CD14-positive monocyte (primary cell): ENCODE measurements around the gene GNPTG. TPM values are rescaled to one million over a fixed set of nuclear protein-coding genes. Genes with fewer than 3 reads are reported as not detected.

Source experiments
- DNase-seq, 3 donors: peaks; one replicate each; pipeline ENCODE4 v3.0.0-alpha.2; 2011 to 2022
- H2AFZ ChIP-seq: 2 replicates; pipeline ENCODE4 v1.6.0; 2012; ENCODE audit warnings: mild to moderate bottlenecking, low read depth, low read length, inconsistent platforms; ENCODE audit not compliant: insufficient read depth, poor library complexity, severe bottlenecking
- H3K27ac ChIP-seq, 2 donors: 1 replicate in 1 of 2; 2 replicates in 1 of 2; pipeline ENCODE4 v1.5.1; 2012 to 2013; ENCODE audit warnings: low read length in 2 of 2, control low read depth in 1 of 2, inconsistent platforms in 1 of 2, low read depth in 1 of 2, mild to moderate bottlenecking in 1 of 2
- H3K27me3 ChIP-seq, 2 donors: one replicate each; pipeline versions ENCODE4 v1.6.0 to v1.6.1; 2011 to 2013; ENCODE audit warnings: low read length in 2 of 2; ENCODE audit not compliant: control insufficient read depth in 2 of 2, insufficient read depth in 2 of 2
- H3K36me3 ChIP-seq, 2 donors: replicated peaks in 1 of 2; 1 replicate in 1 of 2; 2 replicates in 1 of 2; pipeline versions ENCODE4 v1.5.1 to v1.6.1; 2012 to 2013; ENCODE audit warnings: low read length in 2 of 2, control low read depth in 1 of 2, inconsistent platforms in 1 of 2, mild to moderate bottlenecking in 1 of 2; ENCODE audit not compliant: insufficient read depth in 2 of 2, control insufficient read depth in 1 of 2
- H3K4me1 ChIP-seq, 2 donors: 1 replicate in 1 of 2; 2 replicates in 1 of 2; pipeline versions ENCODE4 v1.5.1 to v1.6.1; 2012 to 2013; ENCODE audit warnings: low read length in 2 of 2, control low read depth in 1 of 2, inconsistent platforms in 1 of 2, mild to moderate bottlenecking in 1 of 2, moderate library complexity in 1 of 2; ENCODE audit not compliant: insufficient read depth in 2 of 2, control insufficient read depth in 1 of 2
- H3K4me2 ChIP-seq: replicated peaks from 2 replicates; pipeline ENCODE3; 2012; ENCODE audit warnings: low read length, moderate library complexity, mild to moderate bottlenecking; ENCODE audit not compliant: poor library complexity, severe bottlenecking; ENCODE audit errors: extremely low read depth
- H3K4me3 ChIP-seq, 3 experiments: fragments of 200-600 bp in 1 of 3; sonication (generic) in 1 of 3; replicated peaks in 1 of 3; 1 replicate in 2 of 3; 2 replicates in 1 of 3; pipeline ENCODE4 v1.5.1; 2011 to 2013; ENCODE audit warnings: low read length in 3 of 3, mild to moderate bottlenecking in 3 of 3, control low read depth in 2 of 3, low read depth in 2 of 3, inconsistent platforms in 1 of 3, moderate library complexity in 1 of 3
- H3K79me2 ChIP-seq: 2 replicates; pipeline ENCODE4 v1.6.0; 2012; ENCODE audit warnings: mild to moderate bottlenecking, control low read depth, inconsistent platforms, low read length, moderate library complexity; ENCODE audit not compliant: insufficient read depth
- H3K9ac ChIP-seq: 2 replicates; pipeline ENCODE4 v1.6.0; 2017; ENCODE audit warnings: low read length, mild to moderate bottlenecking; ENCODE audit not compliant: insufficient read depth, poor library complexity, severe bottlenecking
- H3K9me3 ChIP-seq, 2 donors: replicated peaks in 1 of 2; 1 replicate in 1 of 2; 2 replicates in 1 of 2; pipeline versions ENCODE4 v1.5.1 to v1.6.1; 2012 to 2013; ENCODE audit warnings: low read length in 2 of 2, control low read depth in 1 of 2; ENCODE audit not compliant: control insufficient read depth in 1 of 2, insufficient read depth in 1 of 2
- H4K20me1 ChIP-seq: 2 replicates; pipeline ENCODE4 v1.6.0; 2012; ENCODE audit warnings: mild to moderate bottlenecking, low read length, control low read depth, moderate library complexity; ENCODE audit not compliant: insufficient read depth
- H3K27ac Mint-ChIP-seq, 7 donors: one replicate each; pipeline ENCODE4 v1.8.0; 2020; ENCODE audit warnings: mild to moderate bottlenecking in 7 of 7, mixed read lengths in 7 of 7, moderate library complexity in 6 of 7, inconsistent platforms in 2 of 7
- H3K27me3 Mint-ChIP-seq, 3 donors: one replicate each; pipeline ENCODE4 v1.8.0; 2021 to 2022; ENCODE audit warnings: low read depth in 3 of 3, mild to moderate bottlenecking in 3 of 3, mixed read lengths in 3 of 3, moderate library complexity in 3 of 3, inconsistent platforms in 1 of 3
- H3K36me3 Mint-ChIP-seq, 2 donors: one replicate each; pipeline ENCODE4 v1.8.0; 2020; ENCODE audit warnings: mixed read lengths in 2 of 2, inconsistent platforms in 1 of 2, mild to moderate bottlenecking in 1 of 2
- H3K4me1 Mint-ChIP-seq: one replicate; pipeline ENCODE4 v1.8.0; 2020; ENCODE audit warnings: mild to moderate bottlenecking, mixed read lengths
- H3K4me3 Mint-ChIP-seq, 2 donors: one replicate each; pipeline ENCODE4 v1.8.0; 2020; ENCODE audit warnings: mild to moderate bottlenecking in 2 of 2, mixed read lengths in 2 of 2, moderate library complexity in 1 of 2
- H3K9me3 Mint-ChIP-seq, 7 donors: one replicate each; pipeline ENCODE4 v1.8.0; 2020 to 2022; ENCODE audit warnings: mixed read lengths in 7 of 7, mild to moderate bottlenecking in 6 of 7, moderate library complexity in 6 of 7, inconsistent platforms in 2 of 7
- WGBS: methylation state at CpG from one replicate; pipeline ENCODE4 v1.1.5; 2013; ENCODE audit warnings: missing lambda C conversion rate; ENCODE audit not compliant: insufficient coverage; 5-methylcytosine and 5-hydroxymethylcytosine counted together
- intact Hi-C, 2 donors: fragments of 100-400 bp; cut with micrococcal nuclease; formaldehyde crosslinking; loops; one replicate each; pipeline versions ENCODE4 v1.15.0 to v1.15.1; 2023
- polyA plus RNA-seq, 3 donors: library from polyadenylated mRNA; depleted of rRNA in 1 of 3; unstranded in 2 of 3; stranded (reverse) in 1 of 3; fragments of 300-500 nt in 2 of 3; fragments of >200 nt in 1 of 3; fragmentation: Illumina TruSeq in 2 of 3; gene quantifications; 1 replicate in 2 of 3; 2 replicates in 1 of 3; pipeline ENCODE4 v1.2.3, GENCODE V29; 2012 to 2021
- TF ChIP-seq, protein P1 (sequence below): fragments of 200-600 bp; IDR thresholded peaks from one replicate; pipeline ENCODE4 v1.8.0; 2022; ENCODE audit warnings: antibody characterized with exemption, mild to moderate bottlenecking

The GNPTG gene
- polyA plus RNA-seq, 3 donors, result 74.7 to 130 (median 82.5) TPM

DNA sequence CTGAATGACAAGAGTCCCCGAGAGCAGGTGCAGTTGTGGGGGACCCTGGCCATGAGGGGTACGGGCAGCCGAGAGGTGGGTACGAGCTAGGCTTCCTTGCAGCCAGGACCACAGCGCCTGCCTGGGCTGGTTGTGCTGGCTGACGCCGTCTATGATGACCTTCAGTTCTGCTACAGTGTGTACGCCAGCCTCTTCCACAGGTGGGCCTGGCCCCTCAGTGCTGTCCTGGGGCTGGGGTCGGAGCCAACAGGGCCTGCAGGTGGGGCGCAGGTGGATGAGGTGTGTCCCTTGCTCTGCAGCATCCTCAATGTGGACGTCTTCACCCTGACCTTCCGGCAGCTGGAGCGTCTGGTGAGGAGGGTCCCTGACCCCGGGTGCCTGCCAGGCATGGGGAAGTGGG lies 7.2 kb upstream of the GNPTG start:
- H3K36me3 ChIP-seq, result peaks cover 13 to 14% of the 10 kb centered on the region in 2 donors
- Mint-ChIP-seq H3K9me3 (peaks cover 0 to 3% (median 0%) of the 10 kb centered on the region in 7 donors), H3K36me3 (peaks cover 9 to 19% of the 10 kb centered on the region in 2 donors), H3K27me3 (peaks cover 2 to 10% (median 2%) of the 10 kb centered on the region in 3 donors), H3K4me1 (peaks cover 12% of the 10 kb centered on the region), H3K4me3 (no peak overlapping the region), H3K27ac (no peak overlapping the region)
- no peak overlapping the region for H3K9ac ChIP-seq
- H3K27me3 ChIP-seq, result no peaks in the 10 kb centered on the region
- no peaks in the 10 kb centered on the region for H4K20me1 ChIP-seq
- no peaks in the 10 kb centered on the region for H3K79me2 ChIP-seq
- H3K27ac ChIP-seq, result no peak overlapping the region
- no peak overlapping the region for H3K4me3 ChIP-seq
- intact Hi-C loops, result no loop called here
- TF ChIP-seq, protein P1, sequence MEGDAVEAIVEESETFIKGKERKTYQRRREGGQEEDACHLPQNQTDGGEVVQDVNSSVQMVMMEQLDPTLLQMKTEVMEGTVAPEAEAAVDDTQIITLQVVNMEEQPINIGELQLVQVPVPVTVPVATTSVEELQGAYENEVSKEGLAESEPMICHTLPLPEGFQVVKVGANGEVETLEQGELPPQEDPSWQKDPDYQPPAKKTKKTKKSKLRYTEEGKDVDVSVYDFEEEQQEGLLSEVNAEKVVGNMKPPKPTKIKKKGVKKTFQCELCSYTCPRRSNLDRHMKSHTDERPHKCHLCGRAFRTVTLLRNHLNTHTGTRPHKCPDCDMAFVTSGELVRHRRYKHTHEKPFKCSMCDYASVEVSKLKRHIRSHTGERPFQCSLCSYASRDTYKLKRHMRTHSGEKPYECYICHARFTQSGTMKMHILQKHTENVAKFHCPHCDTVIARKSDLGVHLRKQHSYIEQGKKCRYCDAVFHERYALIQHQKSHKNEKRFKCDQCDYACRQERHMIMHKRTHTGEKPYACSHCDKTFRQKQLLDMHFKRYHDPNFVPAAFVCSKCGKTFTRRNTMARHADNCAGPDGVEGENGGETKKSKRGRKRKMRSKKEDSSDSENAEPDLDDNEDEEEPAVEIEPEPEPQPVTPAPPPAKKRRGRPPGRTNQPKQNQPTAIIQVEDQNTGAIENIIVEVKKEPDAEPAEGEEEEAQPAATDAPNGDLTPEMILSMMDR, result no peak
- no peak for DNase-seq
- no peak overlapping the region for H3K4me2 ChIP-seq
- peaks cover 12 to 17% of the 10 kb centered on the region in 2 donors for H3K4me1 ChIP-seq
- 87% methylated on average over 14 of the region's 14 CpGs for WGBS
- H3K9me3 ChIP-seq, result no peaks in the 10 kb centered on the region
- H2AFZ ChIP-seq, result no peak overlapping the region

DNA sequence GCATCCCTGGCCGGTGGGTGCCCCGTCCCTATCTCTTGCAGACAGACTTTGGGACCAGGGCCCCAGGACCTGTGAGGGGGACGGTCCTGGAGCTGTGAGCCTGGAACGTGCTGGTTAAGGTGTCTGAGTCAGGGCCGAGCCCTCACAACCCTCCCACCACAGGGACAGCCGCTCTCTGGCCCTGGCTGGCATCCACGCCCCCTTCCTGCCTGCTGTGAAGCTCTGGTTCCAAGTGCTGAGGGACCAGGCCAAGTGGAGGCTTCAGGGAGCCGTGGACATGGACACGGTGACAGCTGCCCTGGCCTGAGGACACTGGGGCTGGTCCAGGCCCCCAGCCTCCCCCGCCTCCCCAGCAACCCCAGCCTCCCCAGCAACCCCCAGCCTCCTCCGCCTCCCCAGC lies 6.6 kb upstream of the GNPTG start:
- WGBS, result 80% methylated on average over 7 of the region's 11 CpGs
- H3K27ac ChIP-seq, result no peak overlapping the region
- Mint-ChIP-seq H3K27me3 (peaks cover 2 to 10% (median 2%) of the 10 kb centered on the region in 3 donors), H3K9me3 (peaks cover 0 to 3% (median 0%) of the 10 kb centered on the region in 7 donors), H3K4me3 (no peak overlapping the region), H3K4me1 (peaks cover 12% of the 10 kb centered on the region), H3K36me3 (peaks cover 11 to 25% of the 10 kb centered on the region in 2 donors), H3K27ac (no peak overlapping the region)
- H3K27me3 ChIP-seq, result no peaks in the 10 kb centered on the region
- no peaks in the 10 kb centered on the region for H3K9me3 ChIP-seq
- peaks cover under 1% of the 10 kb centered on the region for H4K20me1 ChIP-seq
- no peak for DNase-seq
- H3K79me2 ChIP-seq, result no peaks in the 10 kb centered on the region
- TF ChIP-seq, protein P1, result no peak
- no peak overlapping the region for H3K4me3 ChIP-seq
- no peak overlapping the region for H2AFZ ChIP-seq
- H3K9ac ChIP-seq, result no peak overlapping the region
- peaks cover 18% of the 10 kb centered on the region in 2 donors for H3K36me3 ChIP-seq
- H3K4me2 ChIP-seq, result no peak overlapping the region
- H3K4me1 ChIP-seq, result peaks cover 12 to 17% of the 10 kb centered on the region in 2 donors
- intact Hi-C loops, result loop anchor here in 1 of 2 donors (5.0 kb wide), 1 partner anchor 33 kb away; no protein-coding TSS in a partner anchor
